CD1c-positive myeloid dendritic cell (primary cell): ENCODE results near the gene MLX.
A peak's percentile ranks its signal among the peaks of the same experiment; 100 is the strongest.
"Not testable (repeated sequence)": the region's sequence is repeated elsewhere in the genome, so short reads cannot be mapped to it uniquely, and the experiment has no call there.

Experiments
- DNase-seq: peaks from one replicate; pipeline ENCODE4 v3.0.0-alpha.2; 2016; ENCODE audit errors: extremely low spot score

MLX gene

DNA sequence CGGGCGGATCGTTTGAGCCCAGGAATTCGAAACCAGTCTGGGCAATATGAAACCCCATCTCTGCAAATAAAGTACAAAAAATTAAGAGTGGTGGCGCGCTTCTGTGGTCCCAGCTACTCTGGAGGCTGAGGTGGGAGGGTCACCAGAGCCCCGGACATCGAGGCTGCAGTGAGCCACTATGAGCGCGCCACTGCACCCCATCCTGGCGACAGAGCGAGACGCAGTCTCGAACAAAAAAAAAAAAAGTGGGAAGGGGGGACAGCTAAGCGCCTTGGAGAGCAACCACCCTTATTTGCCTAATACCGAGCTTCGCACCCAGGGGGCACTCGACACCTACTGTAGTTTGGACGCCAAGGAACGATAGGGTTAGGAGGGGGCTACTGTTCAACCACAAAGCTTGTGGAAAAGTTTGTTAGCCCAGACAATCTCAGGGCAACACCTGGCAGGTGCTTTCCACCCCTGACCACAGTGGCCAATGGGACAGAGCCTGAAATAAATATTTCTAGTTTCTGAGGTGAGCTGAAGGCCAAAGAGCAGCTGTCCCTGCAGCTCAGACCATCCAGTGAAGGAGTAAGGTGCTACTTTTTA, 11.5 kb downstream of the MLX start:
- DNase-seq = peak; percentile 59

- DNase-seq = no peak
These were observed 13.1 kb downstream of the MLX start for GRCh38 chr17:42579794-42580551.

- no peak for DNase-seq
These were observed 14.9 kb downstream of the MLX start for GRCh38 chr17:42581744-42582270.

- DNase-seq = peak; percentile 64
These were observed 18.0 kb downstream of the MLX start for GRCh38 chr17:42584880-42585279.

DNA sequence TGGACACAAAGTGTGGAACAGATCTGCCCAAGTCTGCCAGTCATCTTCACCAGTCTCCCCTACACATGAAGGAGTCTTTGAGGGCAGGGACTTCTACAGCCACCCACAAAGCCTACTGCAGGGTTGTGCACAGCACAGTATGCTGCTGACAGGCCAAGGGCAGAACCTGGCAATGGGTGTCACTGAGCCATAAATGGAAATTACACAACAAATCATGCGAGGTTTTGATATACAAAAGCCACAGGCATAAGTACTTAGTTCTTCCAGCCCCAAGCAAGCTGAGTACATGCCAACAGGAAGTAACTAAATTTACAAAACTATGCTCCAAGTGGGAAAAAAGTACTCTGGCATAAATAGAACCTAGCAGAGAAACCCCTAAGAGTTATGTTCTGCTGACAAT, 18.5 kb downstream of the MLX start:
- peak; percentile 29 for DNase-seq

- DNase-seq = no peak
These were observed 19.8 kb downstream of the MLX start for GRCh38 chr17:42586514-42587230.

- DNase-seq = no peak
These were observed 24.0 kb downstream of the MLX start for GRCh38 chr17:42590886-42591285.

DNA sequence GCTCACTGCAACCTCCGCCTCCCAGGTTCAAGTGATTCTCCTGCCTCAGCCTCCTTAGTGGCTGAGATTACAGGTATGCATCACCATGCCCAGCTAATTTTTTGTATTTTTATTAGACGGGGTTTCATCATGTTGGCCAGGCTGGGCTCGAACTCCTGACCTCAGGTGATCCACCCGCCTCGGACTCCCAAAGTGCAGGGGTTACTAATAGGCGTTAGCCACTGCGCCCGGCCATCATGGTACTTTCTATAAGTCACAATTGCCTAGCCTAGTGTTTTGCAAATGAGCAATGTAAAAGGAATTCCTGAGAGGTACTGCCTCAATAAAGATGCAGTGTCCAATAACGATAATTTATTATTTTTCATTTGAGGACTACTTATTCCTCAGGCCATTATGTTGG, 24.5 kb downstream of the MLX start:
- no peak for DNase-seq

GRCh38 chr17:42596386-42596785, 29.5 kb downstream of the MLX start:
- DNase-seq = no peak

DNA sequence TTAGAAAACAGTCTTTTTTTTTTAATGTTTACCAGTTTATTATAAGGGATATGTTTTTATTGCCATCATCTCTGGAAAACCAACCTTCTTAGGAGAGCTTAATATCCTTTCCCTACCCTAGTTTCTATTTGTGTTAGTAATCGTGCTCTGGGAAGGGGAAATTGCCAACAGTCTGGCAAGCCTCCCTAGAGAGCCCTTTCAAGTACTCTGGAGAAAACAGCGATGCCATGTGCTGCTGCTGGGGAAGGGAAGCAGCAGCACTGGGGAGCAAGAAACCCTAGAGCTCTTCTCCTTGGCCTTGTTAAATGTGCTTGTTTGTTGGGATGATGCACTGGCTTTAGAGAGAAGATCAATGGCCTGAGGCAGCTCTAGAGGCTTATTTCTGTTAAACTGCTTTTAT, 32.0 kb downstream of the MLX start:
- no peak for DNase-seq

DNA sequence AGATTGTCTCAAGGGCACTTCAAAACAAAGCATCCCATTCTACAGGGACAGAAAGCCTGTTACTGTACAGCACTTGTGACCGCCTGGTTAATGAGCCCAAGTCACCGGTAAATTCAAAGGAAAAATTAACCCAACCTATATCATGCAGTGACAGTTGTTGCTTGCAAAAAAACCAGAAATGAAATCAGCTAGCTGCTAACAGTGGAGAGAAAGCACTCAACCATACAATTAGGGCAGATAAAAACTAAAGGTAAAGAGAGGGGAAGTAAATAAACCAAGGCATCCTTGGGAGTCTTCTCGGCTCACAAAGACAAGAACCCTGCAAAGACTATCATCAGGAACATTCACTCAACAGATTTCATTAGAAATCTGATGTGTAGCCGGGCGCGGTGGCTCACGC, 36.4 kb downstream of the MLX start:
- DNase-seq = no peak

DNA sequence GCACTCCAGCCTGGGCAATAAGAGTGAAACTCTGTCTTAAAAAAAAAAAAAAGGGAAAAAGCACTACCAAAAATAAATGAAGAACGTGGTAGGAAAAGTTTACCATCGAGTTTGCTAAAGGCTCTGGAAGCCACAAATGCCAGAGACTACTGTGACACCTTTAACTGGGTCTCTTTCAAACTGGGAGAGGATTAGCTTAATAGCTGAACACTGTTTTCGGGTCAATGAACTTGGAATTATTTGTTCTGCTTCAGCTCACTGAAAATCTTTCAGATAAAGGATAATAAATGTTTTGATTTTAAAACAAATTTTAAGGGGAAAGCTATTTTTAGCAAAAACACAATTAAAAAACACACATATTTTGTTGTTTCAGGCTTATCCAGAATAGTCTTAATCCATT, 40.9 kb downstream of the MLX start:
- no peak for DNase-seq

- DNase-seq = peak; percentile 27
These were observed 41.6 kb downstream of the MLX start for GRCh38 chr17:42608305-42609181.

- peak; percentile 100 for DNase-seq
These were observed 42.4 kb downstream of the MLX start, which contains the start of the genes RETREG3 and TUBG1 for GRCh38 chr17:42609182-42609813. Gene RETREG3 (minus strand): TSS chr17:42609374. CDS start chr17:42609324, 50 bp downstream. Gene TUBG1 (plus strand): TSS chr17:42609683. CDS start chr17:42609738, 55 bp downstream.

DNA sequence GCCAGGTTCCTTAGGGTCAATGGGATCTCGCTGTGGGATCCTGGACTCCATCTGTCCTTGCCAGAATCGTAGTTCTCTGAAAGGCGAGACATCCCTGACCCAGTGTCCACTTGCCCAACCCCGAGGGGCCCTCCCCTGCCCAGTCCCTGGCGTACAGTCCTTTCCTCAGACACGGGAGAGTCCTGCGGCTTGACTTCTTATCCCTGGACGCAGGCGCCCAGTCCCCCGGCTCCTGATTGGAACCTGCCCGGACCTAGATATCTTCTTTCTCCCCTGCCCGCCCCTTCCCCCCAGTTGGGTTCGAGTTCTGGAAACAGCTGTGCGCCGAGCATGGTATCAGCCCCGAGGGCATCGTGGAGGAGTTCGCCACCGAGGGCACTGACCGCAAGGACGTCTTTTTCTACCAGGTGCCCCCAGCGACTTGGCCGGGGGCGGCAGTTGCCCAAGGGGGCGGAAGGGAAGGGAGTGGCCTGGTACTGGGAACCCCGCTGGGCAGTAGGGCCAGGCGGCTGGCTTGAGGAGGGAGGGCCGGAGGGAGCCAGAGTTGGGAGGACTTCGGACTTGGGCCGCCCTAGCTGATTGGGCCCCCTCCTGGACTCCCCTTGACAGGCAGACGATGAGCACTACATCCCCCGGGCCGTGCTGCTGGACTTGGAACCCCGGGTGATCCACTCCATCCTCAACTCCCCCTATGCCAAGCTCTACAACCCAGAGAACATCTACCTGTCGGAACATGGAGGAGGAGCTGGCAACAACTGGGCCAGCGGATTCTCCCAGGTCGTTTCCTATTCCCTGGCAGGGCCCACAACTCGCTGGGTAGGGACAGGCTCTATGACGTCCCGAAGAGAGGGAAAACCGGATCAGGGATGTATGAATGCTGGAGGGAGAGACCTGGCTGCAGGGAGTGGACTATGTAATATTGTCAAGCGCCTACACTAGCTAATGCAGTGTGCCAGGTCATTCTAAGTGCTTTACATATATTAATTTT, 43.2 kb downstream of the MLX start:
- DNase-seq = not testable (repeated sequence)

- DNase-seq = no peak
These were observed 45.1 kb downstream of the MLX start for GRCh38 chr17:42612013-42612412.

- DNase-seq = no peak
These were observed 46.9 kb downstream of the MLX start for GRCh38 chr17:42613699-42614295.

DNA sequence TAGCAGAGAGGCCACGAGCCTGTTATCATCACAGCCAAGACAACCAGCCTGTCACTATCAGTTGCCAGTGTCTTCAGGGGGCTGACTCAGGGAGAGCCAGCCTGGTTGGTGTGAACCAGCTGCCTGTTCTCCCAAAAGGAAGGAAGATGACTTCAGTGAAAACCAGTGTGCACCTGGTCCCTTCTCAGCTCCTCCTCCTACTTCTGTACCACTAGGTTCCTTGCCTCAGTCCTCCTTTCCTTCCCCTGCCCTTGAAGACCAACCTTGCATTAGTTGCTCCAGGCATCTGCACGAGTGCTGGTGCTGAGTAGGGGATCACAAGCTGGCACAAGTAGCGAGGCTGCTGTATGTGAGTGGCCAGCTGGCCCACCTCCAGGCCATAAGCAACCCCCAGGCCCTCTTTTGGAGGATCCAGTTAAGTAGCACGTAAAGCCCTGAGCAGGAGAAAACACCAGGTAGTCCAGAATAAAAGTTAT, 51.1 kb downstream of the MLX start:
- DNase-seq = no peak

- DNase-seq = no peak
These were observed 51.7 kb downstream of the MLX start for GRCh38 chr17:42618442-42619150.
